Activated naive CD8-positive, alpha-beta T cell (primary cell): Measurements from ENCODE around the gene AHRR.
"Not testable (repeated sequence)": the region's sequence is repeated elsewhere in the genome, so short reads cannot be mapped to it uniquely, and the experiment has no call there.

ENCODE experiments used
- H3K27ac Mint-ChIP-seq: one replicate; pipeline ENCODE4 v1.8.0; 2021; ENCODE audit warnings: mixed read lengths
- H3K27me3 Mint-ChIP-seq: one replicate; pipeline ENCODE4 v1.8.0; 2021; ENCODE audit warnings: mixed read lengths
- H3K36me3 Mint-ChIP-seq: one replicate; pipeline ENCODE4 v1.8.0; 2021; ENCODE audit warnings: mixed read lengths
- H3K4me1 Mint-ChIP-seq: one replicate; pipeline ENCODE4 v1.8.0; 2021; ENCODE audit warnings: low read depth, mixed read lengths
- H3K4me3 Mint-ChIP-seq: one replicate; pipeline ENCODE4 v1.8.0; 2021; ENCODE audit warnings: mild to moderate bottlenecking, mixed read lengths
- H3K9me3 Mint-ChIP-seq: one replicate; pipeline ENCODE4 v1.8.0; 2021; ENCODE audit warnings: low read depth, mixed read lengths

AHRR gene

DNA sequence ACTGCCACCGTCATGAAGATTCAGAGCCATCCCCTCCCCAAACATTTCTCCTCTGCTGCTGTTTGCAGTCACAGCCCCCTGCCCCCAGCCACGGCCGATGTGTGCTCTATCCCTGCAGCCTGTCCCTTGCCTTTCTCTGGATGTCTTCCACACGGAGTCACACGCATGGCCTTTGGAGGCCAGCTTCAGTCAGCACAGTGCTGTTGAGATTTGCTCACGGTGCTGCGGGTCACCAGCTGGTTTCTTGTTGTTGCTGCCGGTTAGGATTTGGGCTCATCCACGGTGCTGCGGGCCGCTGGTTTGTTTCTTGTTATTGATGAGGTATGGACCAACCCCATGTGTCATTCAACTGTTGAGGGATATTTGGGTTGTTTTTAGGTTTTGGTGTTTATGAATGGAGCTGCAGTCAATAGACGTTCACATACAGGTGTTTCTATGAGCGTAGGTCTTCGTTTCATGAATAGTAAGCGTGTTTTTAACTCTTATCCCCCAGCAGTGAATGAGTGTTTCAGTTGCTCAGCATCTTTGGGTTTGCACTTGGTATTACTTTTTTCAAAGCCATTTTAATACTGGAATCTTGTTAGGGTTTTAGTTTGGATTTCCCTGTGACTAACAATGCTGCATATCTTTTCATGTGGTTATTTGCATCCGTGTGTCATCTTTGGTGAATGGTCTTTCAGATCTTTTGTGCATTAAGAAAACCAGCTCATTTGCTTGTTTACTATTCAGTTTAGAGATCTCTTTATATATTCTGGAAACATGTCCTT is 57.6 kb downstream of the AHRR start:
- Mint-ChIP-seq H3K9me3 (peaks cover 10% of the 10 kb centered on the region), H3K4me3 (peak overlapping the region; percentile 78), H3K4me1 (peaks cover 80% of the 10 kb centered on the region), H3K27me3 (no peaks in the 10 kb centered on the region), H3K36me3 (peaks cover 15% of the 10 kb centered on the region), H3K27ac (peak overlapping the region; percentile 99)

DNA sequence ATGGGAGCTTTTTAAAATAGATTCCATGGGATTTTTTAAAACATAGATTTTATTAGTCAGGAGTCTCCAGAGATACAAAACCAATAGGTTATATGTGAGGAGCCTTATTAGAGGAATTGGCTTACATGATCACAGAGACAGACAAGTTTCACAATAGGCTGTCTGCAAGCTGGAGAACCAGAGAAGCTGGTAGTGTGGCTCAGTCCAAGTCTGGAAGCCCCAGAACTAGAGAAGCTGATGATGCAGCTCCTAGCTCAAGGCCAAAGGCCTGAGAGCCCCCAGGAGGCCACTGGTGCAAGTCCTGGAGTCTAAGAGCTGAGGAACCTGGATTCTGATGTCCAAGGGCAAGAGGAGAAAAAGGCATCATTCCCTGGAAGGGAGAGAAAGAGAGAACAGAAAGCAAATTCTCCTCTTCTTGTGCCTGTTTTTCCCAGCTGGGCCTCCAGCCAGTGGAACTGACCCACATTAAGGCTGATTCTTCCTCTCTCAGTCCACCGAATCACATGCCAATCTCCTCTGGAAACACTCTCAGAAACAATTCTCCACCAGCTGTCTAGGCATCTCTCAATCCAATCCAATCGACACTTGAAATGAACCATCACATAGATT is 59.3 kb downstream of the AHRR start:
- Mint-ChIP-seq H3K36me3 (peaks cover 21% of the 10 kb centered on the region), H3K9me3 (peaks cover 14% of the 10 kb centered on the region), H3K27me3 (no peaks in the 10 kb centered on the region), H3K4me1 (peaks cover 73% of the 10 kb centered on the region), H3K27ac (peak overlapping the region; percentile 99), H3K4me3 (peak overlapping the region; percentile 25)

DNA sequence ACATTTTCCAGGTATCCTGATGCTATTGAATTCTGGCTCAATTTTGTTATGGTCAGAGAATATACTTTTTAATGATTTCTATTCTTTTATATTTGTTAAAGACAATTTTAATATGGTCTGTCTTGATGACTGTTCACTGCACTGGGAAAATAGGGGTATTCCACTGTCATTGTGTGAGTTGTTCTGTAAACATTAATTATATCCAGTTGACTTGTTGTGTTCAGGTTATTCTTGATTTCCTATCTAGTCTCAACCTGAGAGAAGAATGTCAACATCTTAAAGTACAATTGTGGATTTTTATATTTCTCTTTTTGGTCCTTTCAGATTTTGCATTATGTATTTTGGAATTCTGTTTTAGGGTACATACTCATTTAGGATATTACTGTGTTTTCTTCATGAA is 61.6 kb downstream of the AHRR start:
- Mint-ChIP-seq H3K4me3 (no peak overlapping the region), H3K27ac (no peak overlapping the region), H3K27me3 (no peaks in the 10 kb centered on the region), H3K36me3 (peaks cover 25% of the 10 kb centered on the region), H3K9me3 (peaks cover 18% of the 10 kb centered on the region), H3K4me1 (peaks cover 59% of the 10 kb centered on the region)

DNA sequence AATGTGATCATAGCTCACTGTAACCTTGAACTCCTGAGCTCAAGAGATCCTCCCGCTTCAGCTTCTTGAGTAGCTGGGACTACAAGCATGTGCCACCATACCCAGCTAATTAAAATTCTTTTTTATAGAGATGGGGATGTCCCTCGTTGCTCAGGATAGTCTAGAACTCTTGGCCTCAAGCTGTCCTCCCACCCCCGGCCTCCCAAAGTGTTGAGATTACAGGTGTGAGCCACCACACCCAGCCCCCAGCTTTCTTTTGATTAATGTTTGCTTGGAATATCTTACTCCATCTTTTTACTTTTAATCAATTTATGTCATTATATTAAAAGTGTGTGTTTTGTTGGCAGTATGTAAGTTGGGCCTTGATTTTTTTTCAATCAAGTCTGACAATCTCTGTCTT is 62.1 kb downstream of the AHRR start:
- Mint-ChIP-seq H3K4me1 (peaks cover 53% of the 10 kb centered on the region), H3K36me3 (peaks cover 25% of the 10 kb centered on the region), H3K27me3 (no peaks in the 10 kb centered on the region), H3K27ac (peak overlapping the region; percentile 89), H3K4me3 (peak overlapping the region; percentile 27), H3K9me3 (peaks cover 18% of the 10 kb centered on the region)

DNA sequence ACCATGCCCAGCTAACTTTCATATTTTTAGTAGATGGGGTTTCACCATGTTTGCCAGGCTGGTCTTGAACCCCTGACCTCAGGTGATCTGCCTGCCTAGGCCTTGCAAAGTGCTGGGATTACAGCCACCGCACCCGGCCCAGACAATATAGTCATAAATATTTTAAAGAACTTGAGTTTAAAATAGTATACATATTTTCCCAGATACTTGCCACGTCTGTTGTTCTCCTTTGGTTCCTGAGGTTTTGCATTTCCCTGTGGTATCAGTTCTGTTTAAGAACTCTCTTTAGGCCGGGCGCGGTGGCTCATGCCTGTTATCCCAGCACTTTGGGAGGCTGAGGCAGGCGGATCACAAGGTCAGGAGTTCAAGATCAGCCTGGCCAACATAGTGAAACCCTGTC is 63.1 kb downstream of the AHRR start:
- H3K4me1 Mint-ChIP-seq: peaks cover 44% of the 10 kb centered on the region
- not testable (repeated sequence) for H3K27me3 Mint-ChIP-seq, H3K4me3 Mint-ChIP-seq

DNA sequence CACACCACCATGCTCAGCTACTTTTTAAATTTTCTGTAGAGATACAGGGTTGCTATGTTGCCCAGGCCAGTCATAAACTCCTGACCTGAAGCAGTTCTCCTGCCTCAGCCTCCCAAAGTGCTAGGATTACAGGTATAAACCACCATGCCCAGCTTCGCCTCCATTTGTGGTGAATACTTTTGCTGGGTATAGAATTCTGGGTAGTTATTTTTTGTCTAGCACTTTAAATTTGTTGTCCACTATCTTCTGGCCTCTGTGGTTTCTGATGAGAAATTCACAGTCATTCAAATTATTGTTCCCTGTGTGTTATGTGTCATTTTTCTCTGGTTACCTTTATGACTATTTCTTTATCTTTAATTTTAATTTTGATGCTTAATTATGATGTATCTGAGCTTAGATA is 63.8 kb downstream of the AHRR start:
- peaks cover 18% of the 10 kb centered on the region for H3K9me3 Mint-ChIP-seq
- H3K27me3 Mint-ChIP-seq: no peaks in the 10 kb centered on the region
- H3K27ac Mint-ChIP-seq: peak overlapping the region; percentile 41
- H3K36me3 Mint-ChIP-seq: peaks cover 23% of the 10 kb centered on the region
- no peak overlapping the region for H3K4me3 Mint-ChIP-seq
- peaks cover 42% of the 10 kb centered on the region for H3K4me1 Mint-ChIP-seq

More for the DNA sequence above, 63.1 kb downstream of the AHRR start:
- Mint-ChIP-seq H3K9me3 (peaks cover 18% of the 10 kb centered on the region), H3K36me3 (peaks cover 23% of the 10 kb centered on the region)
- H3K27ac Mint-ChIP-seq: not testable (repeated sequence)

DNA sequence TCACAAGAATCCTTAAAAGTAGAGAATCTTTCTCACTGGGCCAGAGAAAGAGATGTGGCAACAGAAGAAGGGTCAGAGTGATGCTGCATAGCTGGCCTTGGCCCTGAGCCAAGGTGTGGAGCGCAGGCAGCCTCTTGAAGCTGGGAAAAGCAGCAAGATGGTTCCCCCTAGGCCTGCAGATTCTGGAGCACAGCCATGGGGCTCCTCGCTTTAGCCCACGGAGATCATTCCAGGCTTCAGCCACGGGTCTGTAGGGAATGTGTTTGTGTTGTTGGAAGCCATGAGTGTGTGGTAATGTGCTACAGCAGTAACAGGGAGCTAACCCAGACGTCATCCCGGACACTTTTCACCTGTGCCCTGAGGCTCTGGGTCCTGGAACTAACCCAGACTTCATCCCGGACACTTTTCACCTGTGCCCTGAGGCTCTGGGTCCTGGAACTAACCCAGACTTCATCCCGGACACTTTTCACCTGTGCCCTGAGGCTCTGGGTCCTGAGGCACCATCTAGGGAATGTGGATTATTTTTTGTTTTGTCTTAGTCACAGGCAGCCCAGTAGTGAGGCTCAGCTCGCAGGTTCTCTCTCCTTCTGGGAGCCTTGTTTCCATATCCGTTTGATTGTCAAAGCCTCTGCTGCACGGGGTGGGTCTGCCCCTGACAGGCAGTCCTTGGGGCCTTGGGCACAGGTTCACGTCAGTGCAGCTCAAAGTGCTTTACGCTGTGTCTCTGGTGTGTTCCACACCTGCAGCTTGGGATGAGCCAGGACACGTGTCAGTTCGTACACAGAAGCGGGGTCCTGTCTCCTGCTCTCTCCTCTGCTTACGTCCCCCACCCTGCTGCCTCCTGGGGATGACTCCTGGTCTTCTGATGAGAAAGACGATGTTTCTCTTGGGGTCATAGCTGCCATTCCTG is 65.2 kb downstream of the AHRR start:
- Mint-ChIP-seq H3K27ac (no peak overlapping the region), H3K9me3 (peaks cover 18% of the 10 kb centered on the region), H3K36me3 (peaks cover 20% of the 10 kb centered on the region)

DNA sequence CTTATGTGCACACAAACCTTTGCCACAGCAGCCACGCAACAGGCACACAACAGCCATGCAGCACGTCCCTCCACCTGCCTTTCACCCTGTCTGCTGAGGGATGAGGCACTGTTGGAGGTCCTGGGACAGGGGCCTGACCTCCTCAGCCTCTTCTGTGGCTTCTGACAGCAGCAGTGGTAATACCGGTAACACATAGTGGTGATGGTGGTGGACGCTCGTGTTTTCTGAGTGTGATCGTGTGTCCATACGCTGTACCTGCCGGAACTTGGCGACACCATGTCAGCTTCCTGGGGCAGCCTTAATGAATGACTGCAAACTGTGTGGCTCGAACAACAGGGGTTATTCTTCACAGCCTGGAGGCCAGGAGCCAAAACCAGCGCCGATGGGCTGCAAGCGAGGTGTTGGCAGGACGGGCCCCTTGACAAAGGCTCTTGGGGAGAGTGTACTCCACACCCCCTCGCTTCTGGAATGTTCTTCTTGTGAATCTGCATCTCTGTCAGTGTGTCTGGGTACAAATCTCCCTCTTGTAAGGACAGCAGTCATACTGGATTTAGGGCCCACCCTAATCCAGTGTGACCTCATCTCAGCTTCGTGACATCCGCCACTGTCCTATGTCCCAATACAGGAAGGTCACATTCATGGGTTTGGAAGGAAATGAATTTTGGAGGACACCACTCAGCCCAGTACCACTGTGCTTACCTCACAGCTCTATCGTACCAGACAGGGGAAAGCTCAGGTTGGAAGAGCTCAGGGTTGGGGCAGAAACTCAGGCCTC is 66.2 kb downstream of the AHRR start:
- peaks cover 8% of the 10 kb centered on the region for H3K9me3 Mint-ChIP-seq
- no peaks in the 10 kb centered on the region for H3K27me3 Mint-ChIP-seq
- H3K27ac Mint-ChIP-seq: no peak overlapping the region
- no peak overlapping the region for H3K4me3 Mint-ChIP-seq
- H3K36me3 Mint-ChIP-seq: peaks cover 14% of the 10 kb centered on the region
- H3K4me1 Mint-ChIP-seq: peaks cover 33% of the 10 kb centered on the region

More for the DNA sequence above, 65.2 kb downstream of the AHRR start:
- Mint-ChIP-seq H3K4me3 (no peak overlapping the region), H3K27me3 (no peaks in the 10 kb centered on the region), H3K4me1 (peaks cover 37% of the 10 kb centered on the region)

DNA sequence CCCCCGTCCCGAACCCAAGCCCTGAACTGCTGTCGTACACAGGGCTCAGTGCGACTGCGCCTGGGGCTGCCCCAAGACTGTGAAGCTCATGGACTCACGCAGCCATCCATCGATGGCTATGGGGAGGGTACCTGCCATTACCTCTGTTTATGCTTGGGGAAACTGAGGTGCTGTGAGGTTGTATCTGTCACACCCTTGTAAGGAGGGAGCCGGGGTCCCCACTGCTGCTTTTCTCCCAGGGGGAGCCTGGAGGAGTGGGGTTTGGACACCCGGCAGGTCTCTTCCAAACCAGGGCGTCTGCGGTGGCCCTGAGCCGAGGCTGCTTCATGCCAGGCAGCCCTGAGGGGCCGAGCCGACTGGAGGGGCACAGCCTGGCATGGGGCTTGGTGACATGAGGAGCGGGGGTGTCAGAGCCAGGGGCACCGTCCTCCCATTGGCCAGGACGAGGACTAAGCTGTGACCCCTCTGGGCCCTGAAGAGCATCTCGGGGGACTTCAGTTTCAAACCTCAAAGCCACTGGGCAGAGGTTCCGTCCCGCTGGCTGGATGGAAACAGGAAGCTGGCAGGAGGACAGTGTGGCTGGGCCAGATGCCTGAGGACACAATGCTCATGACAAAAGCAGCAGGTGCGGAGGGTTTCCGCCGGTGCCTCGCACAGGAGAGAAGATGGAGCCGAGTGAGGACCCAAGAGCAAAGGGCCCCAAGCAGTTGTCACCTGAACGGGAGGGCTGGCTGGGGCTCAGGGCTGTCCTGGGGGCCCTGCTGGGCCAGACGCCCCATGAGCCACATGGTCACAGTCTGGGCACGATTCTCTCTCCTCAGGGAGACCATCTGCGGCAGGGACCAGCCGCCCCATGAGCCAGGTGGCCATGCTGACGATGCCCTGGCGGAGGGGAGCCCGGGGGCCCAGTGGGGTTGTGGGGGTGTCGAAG is 67.0 kb downstream of the AHRR start:
- H3K4me3 Mint-ChIP-seq: no peak overlapping the region
- peaks cover 8% of the 10 kb centered on the region for H3K9me3 Mint-ChIP-seq
- H3K4me1 Mint-ChIP-seq: peaks cover 36% of the 10 kb centered on the region
- peaks cover 14% of the 10 kb centered on the region for H3K36me3 Mint-ChIP-seq
- no peaks in the 10 kb centered on the region for H3K27me3 Mint-ChIP-seq
- no peak overlapping the region for H3K27ac Mint-ChIP-seq

DNA sequence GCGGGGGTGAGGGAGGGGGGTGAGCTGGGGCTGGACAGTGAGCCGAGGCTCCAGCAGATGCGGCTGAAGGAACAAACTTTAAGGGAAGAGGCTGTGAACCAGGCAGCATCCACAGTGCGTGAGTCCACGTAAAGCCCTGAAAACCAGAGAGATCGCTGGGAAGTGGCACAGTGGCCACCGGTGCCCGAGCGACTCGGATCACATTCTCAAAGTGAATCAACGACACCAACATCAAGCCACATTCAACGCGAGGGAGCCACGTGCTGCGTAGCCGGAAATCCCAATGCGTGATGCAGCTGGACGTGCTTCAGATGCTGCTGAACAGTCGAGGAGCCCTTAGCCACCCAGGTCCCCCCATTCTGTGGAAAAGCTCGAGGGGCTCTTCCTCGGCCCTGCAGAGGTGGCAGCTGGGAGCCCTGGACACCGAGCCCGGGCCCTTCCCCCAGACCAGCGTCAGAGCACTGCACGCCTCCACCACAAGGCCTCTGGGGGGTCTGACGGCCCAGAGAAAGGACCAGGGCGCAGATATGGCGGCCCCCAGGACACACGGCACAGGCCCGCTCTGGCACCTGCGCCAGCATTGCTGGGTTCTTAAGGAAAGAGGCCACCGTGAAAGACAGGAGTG is 67.8 kb downstream of the AHRR start:
- Mint-ChIP-seq H3K36me3 (peaks cover 12% of the 10 kb centered on the region), H3K27me3 (no peaks in the 10 kb centered on the region), H3K27ac (no peak overlapping the region), H3K4me3 (no peak overlapping the region), H3K4me1 (peaks cover 35% of the 10 kb centered on the region), H3K9me3 (peaks cover 8% of the 10 kb centered on the region)

DNA sequence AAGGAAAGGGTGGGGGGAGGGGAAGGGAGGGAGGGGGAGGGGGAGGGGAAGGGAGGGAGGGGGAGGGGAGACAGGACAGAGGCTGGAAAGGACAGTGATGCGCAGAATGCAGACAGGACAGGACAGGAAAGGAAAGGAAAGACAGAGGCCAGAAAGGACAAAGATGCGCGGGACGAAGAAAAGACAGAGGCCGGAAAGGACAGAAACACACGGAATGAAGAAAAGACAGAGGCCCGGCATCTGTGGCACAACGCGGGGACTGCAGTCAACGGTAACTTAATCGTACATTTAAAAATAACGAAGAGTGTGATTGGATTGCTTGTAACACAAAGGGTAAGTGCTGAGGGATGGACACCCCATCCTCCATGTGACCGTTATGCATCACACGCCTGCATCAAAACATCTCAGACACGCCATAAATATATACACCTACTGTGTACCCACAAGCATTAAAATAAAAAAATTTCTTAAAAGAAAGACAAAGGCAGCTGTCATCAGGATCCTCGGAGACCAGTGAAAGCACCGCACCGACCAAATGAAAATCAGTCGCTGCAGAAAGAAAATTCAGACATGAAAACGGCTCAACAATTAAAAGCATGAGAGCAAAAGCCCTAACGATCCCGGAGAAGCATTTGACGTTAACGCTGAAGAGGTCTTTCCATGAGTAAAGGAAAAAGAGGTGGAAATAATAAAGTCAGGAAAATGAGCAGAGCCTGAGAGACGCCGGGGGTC is 68.5 kb downstream of the AHRR start:
- Mint-ChIP-seq H3K27ac (peak overlapping the region; percentile 8), H3K4me1 (peaks cover 35% of the 10 kb centered on the region), H3K27me3 (no peaks in the 10 kb centered on the region), H3K4me3 (peak overlapping the region; percentile 45), H3K9me3 (peaks cover 8% of the 10 kb centered on the region), H3K36me3 (peaks cover 9% of the 10 kb centered on the region)

DNA sequence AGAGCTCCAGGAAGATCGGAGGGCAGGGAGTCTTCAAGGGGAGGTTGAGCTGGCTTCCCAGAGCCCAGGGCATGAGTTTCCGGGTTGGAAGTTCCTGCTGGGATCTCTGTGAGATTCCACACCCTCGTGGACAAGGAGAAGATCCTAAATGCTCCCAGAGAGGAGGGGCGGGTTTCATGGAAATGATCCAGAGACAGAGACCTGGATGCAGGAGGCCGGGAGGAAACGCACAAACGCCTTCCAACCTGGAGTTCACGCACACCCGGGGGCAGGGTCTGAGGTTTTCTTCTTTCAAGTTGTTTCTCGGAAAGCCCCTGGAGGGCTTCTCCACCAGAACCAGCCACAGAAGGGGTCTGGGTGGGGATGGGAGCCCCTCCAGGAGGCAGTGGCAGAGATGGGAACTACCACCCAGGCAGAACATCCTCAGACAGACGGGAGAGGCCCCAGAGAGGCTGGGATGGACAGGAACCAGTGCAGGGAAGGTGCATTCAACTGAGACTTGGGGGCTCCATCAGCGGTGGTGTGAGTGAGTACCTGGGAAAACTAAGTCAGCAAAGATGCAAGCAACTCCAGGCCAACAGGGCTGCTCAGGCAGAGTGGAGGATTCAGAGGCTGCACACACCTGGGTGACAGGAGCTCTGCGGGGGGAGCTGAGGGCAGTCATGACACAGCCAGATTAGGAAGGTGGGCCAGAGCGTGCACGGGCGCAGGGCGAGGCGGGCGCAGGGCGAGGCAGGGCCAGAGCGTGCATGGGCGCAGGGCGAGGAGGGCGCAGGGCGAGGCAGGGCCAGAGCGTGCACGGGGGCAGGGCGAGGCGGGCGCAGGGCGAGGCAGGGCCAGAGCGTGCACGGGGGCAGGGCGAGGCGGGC is 69.3 kb downstream of the AHRR start:
- Mint-ChIP-seq H3K4me3 (peak overlapping the region; percentile 44), H3K36me3 (peaks cover 3% of the 10 kb centered on the region), H3K27me3 (no peaks in the 10 kb centered on the region), H3K27ac (peak overlapping the region; percentile 41), H3K9me3 (peaks cover 3% of the 10 kb centered on the region), H3K4me1 (peaks cover 30% of the 10 kb centered on the region)
